ENCODE data around the gene MEX3C.

GRCh38 chr18:51133580-51134160, 63.8 kb downstream of the MEX3C start:
- no peak for TF ChIP-seq CTCF (IDR thresholded peaks at IDR 0.05)
- no peak for TF ChIP-seq EZH2 (IDR thresholded peaks at IDR 0.05; ENCODE audit: borderline replicate concordance, insufficient read depth, low read depth, low read length, poor library complexity, severe bottlenecking)
